ENCODE data around the gene PGM1.
A peak's percentile ranks its signal among the peaks of the same experiment; 100 is the strongest.

Gene PGM1

GRCh38 chr1:63612971-63613370 lies 19.8 kb downstream of the PGM1 start:
- Histone ChIP-seq H2AFZ (ENCODE audit: low read length) (no peak overlapping the region), H3K4me1 (ENCODE audit: insufficient read depth, low read length, severe bottlenecking) (peaks cover 16% of the 10 kb centered on the region), H3K27me3 (ENCODE audit: insufficient read depth, low read length) (no peaks in the 10 kb centered on the region), H3K9me3 (ENCODE audit: low read length) (no peaks in the 10 kb centered on the region), H3K9me2 (ENCODE audit: low read depth, low read length) (no peaks in the 10 kb centered on the region), H4K20me1 (ENCODE audit: insufficient read depth, low read length) (no peaks in the 10 kb centered on the region), H3K4me3 (ENCODE audit: low read depth, low read length, poor library complexity, severe bottlenecking) (no peak overlapping the region), H3F3A (ENCODE audit: insufficient read depth, low read length) (no peaks in the 10 kb centered on the region), H3K9ac (ENCODE audit: low read length) (no peak overlapping the region; the same call in 1 of the 2 replicates), H3K79me2 (ENCODE audit: insufficient read depth, low read length) (no peaks in the 10 kb centered on the region), H3K4me2 (ENCODE audit: low read length) (peak overlapping the region; percentile 24; the same call in 1 of the 2 replicates), H3K36me3 (ENCODE audit: insufficient read depth, low read length) (no peaks in the 10 kb centered on the region), H3K27ac (ENCODE audit: low read depth, low read length, poor library complexity, severe bottlenecking) (peak overlapping the region; percentile 43)
- TF ChIP-seq CTCF (IDR thresholded peaks at IDR 0.05; ENCODE audit: low read length) = no peak
- no peak for TF ChIP-seq EZH2 (IDR thresholded peaks at IDR 0.05; ENCODE audit: borderline replicate concordance, low read length)

GRCh38 chr1:63615768-63616420 lies 22.7 kb downstream of the PGM1 start:
- Histone ChIP-seq H3K79me2 (ENCODE audit: insufficient read depth, low read length) (no peaks in the 10 kb centered on the region), H2AFZ (ENCODE audit: low read length) (no peak overlapping the region), H3K9me2 (ENCODE audit: low read depth, low read length) (no peaks in the 10 kb centered on the region), H3K4me2 (ENCODE audit: low read length) (no peak overlapping the region), H3K27me3 (ENCODE audit: insufficient read depth, low read length) (no peaks in the 10 kb centered on the region), H3F3A (ENCODE audit: insufficient read depth, low read length) (no peaks in the 10 kb centered on the region), H3K9me3 (ENCODE audit: low read length) (no peaks in the 10 kb centered on the region), H4K20me1 (ENCODE audit: insufficient read depth, low read length) (no peaks in the 10 kb centered on the region), H3K4me1 (ENCODE audit: insufficient read depth, low read length, severe bottlenecking) (peaks cover 16% of the 10 kb centered on the region), H3K27ac (ENCODE audit: low read depth, low read length, poor library complexity, severe bottlenecking) (no peak overlapping the region), H3K9ac (ENCODE audit: low read length) (no peak overlapping the region), H3K36me3 (ENCODE audit: insufficient read depth, low read length) (no peaks in the 10 kb centered on the region), H3K4me3 (ENCODE audit: low read depth, low read length, poor library complexity, severe bottlenecking) (no peak overlapping the region)
- TF ChIP-seq EZH2 (IDR thresholded peaks at IDR 0.05; ENCODE audit: borderline replicate concordance, low read length) = no peak
- TF ChIP-seq CTCF (IDR thresholded peaks at IDR 0.05; ENCODE audit: low read length) = peak; percentile 69

- Histone ChIP-seq H3K4me1 (ENCODE audit: insufficient read depth, low read length, severe bottlenecking) (peaks cover 18% of the 10 kb centered on the region), H3K9ac (ENCODE audit: low read length) (no peak overlapping the region), H3K4me3 (ENCODE audit: low read depth, low read length, poor library complexity, severe bottlenecking) (no peak overlapping the region), H3K4me2 (ENCODE audit: low read length) (no peak overlapping the region), H2AFZ (ENCODE audit: low read length) (no peak overlapping the region), H4K20me1 (ENCODE audit: insufficient read depth, low read length) (no peaks in the 10 kb centered on the region), H3F3A (ENCODE audit: insufficient read depth, low read length) (no peaks in the 10 kb centered on the region), H3K27me3 (ENCODE audit: insufficient read depth, low read length) (no peaks in the 10 kb centered on the region), H3K36me3 (ENCODE audit: insufficient read depth, low read length) (no peaks in the 10 kb centered on the region; the same call in 1 of the 2 replicates), H3K9me2 (ENCODE audit: low read depth, low read length) (no peaks in the 10 kb centered on the region), H3K79me2 (ENCODE audit: insufficient read depth, low read length) (no peaks in the 10 kb centered on the region), H3K27ac (ENCODE audit: low read depth, low read length, poor library complexity, severe bottlenecking) (no peak overlapping the region), H3K9me3 (ENCODE audit: low read length) (no peaks in the 10 kb centered on the region)
- TF ChIP-seq EZH2 (IDR thresholded peaks at IDR 0.05; ENCODE audit: borderline replicate concordance, low read length) = no peak
These were observed 24.2 kb downstream of the PGM1 start for GRCh38 chr1:63617450-63617849.

- no peak overlapping the region for H3K9ac ChIP-seq (ENCODE audit: low read length)
- H3K27me3 ChIP-seq (ENCODE audit: insufficient read depth, low read length) = no peaks in the 10 kb centered on the region
- H3K9me3 ChIP-seq (ENCODE audit: low read length) = no peaks in the 10 kb centered on the region
- no peaks in the 10 kb centered on the region for H3F3A ChIP-seq (ENCODE audit: insufficient read depth, low read length)
- H2AFZ ChIP-seq (ENCODE audit: low read length) = no peak overlapping the region
- TF ChIP-seq CTCF (IDR thresholded peaks at IDR 0.05; ENCODE audit: low read length) (no peak), EZH2 (IDR thresholded peaks at IDR 0.05; ENCODE audit: borderline replicate concordance, low read length) (no peak)
- no peak overlapping the region for H3K4me2 ChIP-seq (ENCODE audit: low read length)
- no peaks in the 10 kb centered on the region for H4K20me1 ChIP-seq (ENCODE audit: insufficient read depth, low read length)
- no peaks in the 10 kb centered on the region for H3K9me2 ChIP-seq (ENCODE audit: low read depth, low read length)
- H3K4me1 ChIP-seq (ENCODE audit: insufficient read depth, low read length, severe bottlenecking) = peaks cover 18% of the 10 kb centered on the region
- no peaks in the 10 kb centered on the region for H3K79me2 ChIP-seq (ENCODE audit: insufficient read depth, low read length)
- H3K27ac ChIP-seq (ENCODE audit: low read depth, low read length, poor library complexity, severe bottlenecking) = no peak overlapping the region
- no peak overlapping the region for H3K4me3 ChIP-seq (ENCODE audit: low read depth, low read length, poor library complexity, severe bottlenecking)
- no peaks in the 10 kb centered on the region; the same call in 1 of the 2 replicates for H3K36me3 ChIP-seq (ENCODE audit: insufficient read depth, low read length)
These were observed 24.8 kb downstream of the PGM1 start for GRCh38 chr1:63618011-63618410.

Measured in OCI-LY1 (cell line).